Activated naive CD4-positive, alpha-beta T cell treated with anti-CD3 and anti-CD28 coated beads, Interleukin-2, amount 50 U/mL, for 72 hours (primary cell): ENCODE measurements around the gene CYFIP1. TPM values are rescaled to one million over a fixed set of nuclear protein-coding genes. Genes with fewer than 3 reads are reported as not detected.

Experiments
- ATAC-seq, 2 donors: fragments of 150-1000 bp; cut with Tn5 transposase; 2 replicates each; pipeline ENCODE4 v1.10.0; 2021; ENCODE audit warnings: mild to moderate bottlenecking in 2 of 2, moderate library complexity in 2 of 2
- DNase-seq, 2 donors: peaks; one replicate each; pipeline ENCODE4 v3.0.0; 2021 to 2022; ENCODE audit warnings: low spot score in 2 of 2
- H3K27ac Mint-ChIP-seq, 2 donors: one replicate each; pipeline ENCODE4 v1.8.0; 2022; ENCODE audit warnings: mild to moderate bottlenecking in 2 of 2, mixed read lengths in 2 of 2
- H3K36me3 Mint-ChIP-seq, 2 donors: one replicate each; pipeline ENCODE4 v1.8.0; 2022; ENCODE audit warnings: mixed read lengths in 2 of 2
- H3K9me3 Mint-ChIP-seq, 2 donors: one replicate each; pipeline ENCODE4 v1.8.0; 2022; ENCODE audit warnings: mixed read lengths in 2 of 2
- total RNA-seq, 2 donors: library from RNA; stranded (reverse); gene quantifications; one replicate each; pipeline ENCODE4 v1.2.3, GENCODE V29; 2022

The CYFIP1 gene
- total RNA-seq, 2 donors from 2014 or later = 19.2 to 40.6 TPM

DNA sequence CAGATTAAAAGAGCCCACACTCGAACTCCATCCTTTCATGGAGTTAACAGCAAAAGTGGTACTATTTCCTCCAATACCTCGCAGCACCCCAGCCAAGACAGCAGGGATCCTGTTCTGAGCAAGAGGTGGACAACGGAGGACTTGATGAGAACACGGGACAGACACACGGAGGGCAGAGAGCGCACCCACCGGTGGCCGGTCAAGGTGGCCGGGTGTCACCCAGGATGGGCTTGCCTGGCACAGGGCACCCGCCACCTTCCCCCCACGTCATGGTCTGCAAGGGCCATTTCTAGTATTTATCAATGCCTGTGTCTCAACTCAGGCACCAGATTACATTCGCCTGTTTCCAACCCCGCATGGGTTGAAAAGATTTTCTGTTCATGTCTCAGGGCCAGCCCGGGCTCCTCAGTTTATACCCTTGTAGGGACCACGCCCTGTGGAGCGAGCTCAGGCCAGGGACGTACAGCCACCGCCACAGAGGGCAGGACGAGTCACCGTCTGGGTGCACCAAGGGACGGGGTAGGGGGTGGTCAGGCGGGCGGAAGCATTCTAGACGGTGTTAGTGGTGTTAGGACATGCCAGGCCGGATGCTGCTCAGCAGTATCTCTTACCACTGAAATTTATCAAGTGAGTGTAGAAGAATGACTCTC is 64.2 kb downstream of the CYFIP1 start:
- DNase-seq = no peak
- Mint-ChIP-seq H3K9me3 (no peaks in the 10 kb centered on the region), H3K36me3 (peaks cover 0 to 5% of the 10 kb centered on the region in 2 donors), H3K27ac (no peak overlapping the region)
- no peak for ATAC-seq

DNA sequence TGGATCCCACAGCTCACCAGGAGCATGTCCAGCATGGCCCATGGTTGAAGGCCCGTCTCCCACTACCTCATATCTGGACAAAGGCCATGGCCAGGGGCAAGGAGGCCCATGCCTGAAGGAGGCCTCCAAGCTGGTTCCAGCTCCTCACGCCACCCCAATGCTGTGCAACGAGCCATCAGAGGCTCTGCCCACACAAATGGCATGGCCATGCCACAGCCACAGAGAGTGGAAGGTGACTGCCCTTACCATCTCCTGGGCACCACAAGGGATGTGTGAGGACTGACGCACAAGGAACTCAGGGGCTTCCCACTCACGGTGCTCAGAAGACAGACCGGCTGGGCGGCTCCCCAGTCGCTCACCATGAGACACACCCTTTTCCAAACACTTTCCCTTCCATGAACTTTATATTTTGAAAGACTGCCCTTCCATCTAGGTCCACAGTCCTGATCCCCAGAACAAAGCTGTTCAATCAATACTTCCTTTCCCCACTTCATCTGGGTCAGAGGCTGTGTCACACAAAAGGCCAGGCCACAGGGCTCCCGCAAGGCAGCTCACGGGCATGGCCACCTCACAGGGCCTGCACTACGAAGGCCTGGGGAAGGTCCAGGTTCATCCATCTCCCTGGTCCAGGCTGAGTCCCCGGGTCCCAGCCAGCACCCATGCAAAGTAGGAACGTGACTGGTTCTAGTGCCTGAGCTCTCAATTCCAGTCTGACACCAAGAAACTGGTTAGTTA is 66.4 kb downstream of the CYFIP1 start:
- peak overlapping the region in 1 of 2 donors; percentile 29 for H3K27ac Mint-ChIP-seq
- ATAC-seq (no peak), DNase-seq (no peak)
- H3K9me3 Mint-ChIP-seq = no peaks in the 10 kb centered on the region
- H3K36me3 Mint-ChIP-seq = no peaks in the 10 kb centered on the region

DNA sequence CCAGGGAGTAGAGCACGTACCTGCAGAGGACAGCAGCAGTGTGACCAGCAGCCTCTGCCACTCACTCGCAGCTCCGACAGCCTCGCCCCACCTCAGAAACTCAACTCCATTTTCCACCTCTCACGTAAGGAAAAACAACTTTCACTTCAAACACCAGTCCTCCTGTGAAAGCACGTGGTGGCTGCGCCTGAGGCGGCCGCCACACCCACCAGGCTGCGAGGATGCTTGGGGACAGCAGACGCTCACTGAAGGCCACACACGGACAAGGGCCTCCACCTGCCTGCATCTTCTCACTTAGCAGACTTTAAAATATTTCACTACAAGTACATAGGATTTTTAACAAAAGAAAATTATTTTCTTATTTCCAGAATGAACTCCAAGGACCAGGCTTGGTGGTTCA is 67.9 kb downstream of the CYFIP1 start:
- H3K9me3 Mint-ChIP-seq = no peaks in the 10 kb centered on the region
- no peak for DNase-seq
- H3K36me3 Mint-ChIP-seq = no peaks in the 10 kb centered on the region
- ATAC-seq = no peak
- no peak overlapping the region for H3K27ac Mint-ChIP-seq

DNA sequence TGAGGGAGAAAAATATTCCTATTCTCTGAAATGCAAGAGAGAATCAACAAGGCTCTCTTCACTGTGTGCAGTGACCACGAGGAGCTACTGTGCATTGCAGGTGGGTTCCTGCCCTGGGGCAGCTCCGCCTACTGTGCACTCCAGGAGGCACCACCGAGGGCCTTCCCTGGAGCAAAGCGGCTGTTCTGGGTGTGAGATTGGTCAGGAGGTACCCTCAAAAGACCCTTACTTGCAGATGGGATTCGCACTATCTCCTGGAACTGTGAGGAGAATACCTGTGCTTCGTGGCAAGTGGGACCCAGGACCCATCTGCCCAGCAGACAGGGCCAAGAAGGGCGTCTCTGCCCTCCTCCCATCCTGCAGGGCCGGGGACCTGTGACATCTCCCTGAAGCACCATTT is 68.9 kb downstream of the CYFIP1 start:
- Mint-ChIP-seq H3K36me3 (no peaks in the 10 kb centered on the region), H3K9me3 (no peaks in the 10 kb centered on the region), H3K27ac (no peak overlapping the region)
- DNase-seq = no peak
- no peak for ATAC-seq

DNA sequence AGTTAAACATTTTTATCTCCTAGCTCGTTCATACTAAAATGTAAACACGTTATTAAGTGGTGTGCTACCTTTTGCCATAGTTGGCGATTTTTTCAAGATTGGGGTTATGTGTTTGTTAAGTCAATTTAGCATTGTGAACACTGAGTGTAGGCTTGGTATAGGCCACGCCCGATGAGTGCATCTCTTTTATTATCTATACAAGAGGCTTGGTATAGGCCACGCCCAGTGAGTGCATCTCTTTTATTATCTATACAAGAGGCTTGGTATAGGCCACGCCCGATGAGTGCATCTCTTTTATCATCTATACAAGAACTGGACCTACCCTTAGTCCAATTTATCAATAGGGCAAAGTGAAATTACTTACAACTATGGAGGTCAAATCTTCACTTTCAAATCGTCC is 71.3 kb downstream of the CYFIP1 start:
- ATAC-seq (no peak), DNase-seq (no peak)
- Mint-ChIP-seq H3K27ac (no peak overlapping the region), H3K36me3 (no peaks in the 10 kb centered on the region), H3K9me3 (no peaks in the 10 kb centered on the region)

DNA sequence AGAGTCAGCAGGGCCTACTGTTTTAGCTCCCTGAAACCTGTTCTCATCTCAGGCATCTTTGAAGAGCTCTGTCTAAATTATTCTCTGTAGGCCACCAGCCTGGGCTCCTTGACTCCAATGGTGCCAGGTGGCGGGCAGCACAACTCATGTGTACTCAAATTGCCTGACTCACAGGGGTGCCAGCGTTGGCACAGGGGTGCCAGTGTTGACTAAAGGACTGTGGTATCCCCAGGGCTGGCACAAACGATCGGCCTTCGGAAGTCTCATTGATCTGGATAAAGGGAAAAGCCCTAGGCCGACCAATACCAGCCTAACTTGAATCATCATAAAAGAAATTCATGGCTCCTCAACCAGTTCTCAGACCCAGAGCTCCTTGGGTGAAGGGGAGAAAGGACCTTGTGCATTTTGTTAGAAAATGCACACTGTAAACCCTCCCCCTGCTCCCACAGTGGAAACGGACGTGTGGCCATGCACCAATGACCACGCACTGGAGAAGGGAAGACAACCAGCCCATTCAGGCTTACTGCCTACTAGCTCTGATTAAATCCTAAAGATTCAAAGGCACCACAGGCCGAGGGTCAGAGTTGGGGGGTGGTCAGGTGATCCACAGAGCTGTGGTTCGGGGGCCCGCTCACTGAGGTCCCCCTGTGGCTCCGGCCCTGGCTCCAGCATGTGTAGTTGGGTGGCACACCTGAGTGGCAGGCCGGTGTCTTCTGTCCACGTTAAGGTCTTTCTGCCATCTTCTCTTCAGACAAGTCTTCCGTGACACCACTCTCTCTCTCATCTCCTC is 72.8 kb downstream of the CYFIP1 start:
- DNase-seq (no peak), ATAC-seq (no peak)
- H3K27ac Mint-ChIP-seq = peak overlapping the region in 1 of 2 donors; percentile 8
- H3K36me3 Mint-ChIP-seq = no peaks in the 10 kb centered on the region
- no peaks in the 10 kb centered on the region for H3K9me3 Mint-ChIP-seq

DNA sequence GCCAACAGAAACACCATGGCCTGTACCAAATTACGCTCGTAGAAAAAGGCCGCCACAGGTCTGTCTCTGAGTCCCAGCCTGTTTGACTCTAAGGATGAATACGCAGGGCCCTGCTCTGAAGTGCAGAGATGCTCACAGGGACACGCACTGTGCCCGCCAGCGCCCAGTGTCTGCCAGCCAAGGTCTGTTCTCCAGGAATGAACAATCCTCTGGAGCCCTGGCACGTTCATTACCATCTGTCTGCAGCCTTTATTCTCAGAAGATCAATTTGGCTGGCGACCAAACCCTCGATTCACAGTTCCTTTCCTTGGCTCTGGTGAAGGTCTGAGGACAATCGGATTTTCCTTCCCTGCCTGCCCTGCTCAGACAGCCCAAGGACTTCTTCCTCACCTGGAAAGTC is 75.4 kb downstream of the CYFIP1 start:
- ATAC-seq (no peak), DNase-seq (no peak)
- H3K9me3 Mint-ChIP-seq = no peaks in the 10 kb centered on the region
- peaks cover 0 to 6% of the 10 kb centered on the region in 2 donors for H3K36me3 Mint-ChIP-seq
- H3K27ac Mint-ChIP-seq = no peak overlapping the region

DNA sequence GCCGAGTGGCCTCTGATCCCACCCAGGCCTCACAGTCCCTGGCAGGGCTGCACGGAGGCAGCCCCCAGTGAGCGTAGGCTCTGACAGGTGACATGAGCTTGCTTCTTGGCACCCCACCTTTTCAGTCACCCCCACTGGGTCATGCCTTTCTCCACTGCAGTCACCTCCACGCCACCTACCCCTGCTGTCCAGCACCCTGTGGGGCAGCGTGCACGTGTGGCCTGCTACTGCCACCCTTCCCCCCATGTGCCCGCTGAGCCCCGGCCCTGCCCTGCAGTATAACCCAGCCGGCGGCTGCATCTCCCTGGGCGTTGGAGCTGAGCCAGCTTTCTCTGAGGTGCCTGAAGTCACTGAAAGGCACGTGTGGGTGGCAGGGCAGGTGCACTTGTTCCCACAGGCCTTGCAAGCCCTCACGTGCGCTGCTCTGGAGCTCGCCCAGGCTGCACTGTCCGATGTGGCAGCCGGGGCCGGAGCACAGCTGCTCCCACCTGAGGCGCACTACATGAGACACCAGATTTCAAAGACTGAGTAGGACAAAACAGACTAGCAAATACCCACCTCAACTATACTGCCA is 76.1 kb downstream of the CYFIP1 start:
- Mint-ChIP-seq H3K36me3 (peaks cover 0 to 11% of the 10 kb centered on the region in 2 donors), H3K9me3 (no peaks in the 10 kb centered on the region), H3K27ac (no peak overlapping the region)
- ATAC-seq (no peak), DNase-seq (no peak)

DNA sequence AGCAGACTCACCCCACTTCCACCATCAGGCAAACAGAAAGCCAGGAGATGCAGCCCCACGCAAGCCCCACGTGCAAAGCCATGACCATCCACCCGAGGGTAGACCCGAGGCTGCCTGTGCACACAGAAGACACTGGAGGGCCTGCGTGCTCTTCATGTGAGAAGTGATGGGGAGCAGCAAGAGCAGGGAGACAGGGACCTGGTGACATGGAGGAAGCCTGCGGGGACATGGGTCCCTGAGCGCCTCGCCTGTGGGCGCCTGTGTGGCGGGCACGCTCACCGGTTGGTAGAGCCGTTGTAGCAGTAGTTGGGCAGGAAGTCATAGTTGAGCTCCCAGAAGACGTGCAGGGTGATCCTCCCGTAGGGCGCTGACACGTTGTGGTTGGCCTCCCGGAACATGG is 76.7 kb downstream of the CYFIP1 start:
- no peaks in the 10 kb centered on the region for H3K9me3 Mint-ChIP-seq
- ATAC-seq = no peak

DNA sequence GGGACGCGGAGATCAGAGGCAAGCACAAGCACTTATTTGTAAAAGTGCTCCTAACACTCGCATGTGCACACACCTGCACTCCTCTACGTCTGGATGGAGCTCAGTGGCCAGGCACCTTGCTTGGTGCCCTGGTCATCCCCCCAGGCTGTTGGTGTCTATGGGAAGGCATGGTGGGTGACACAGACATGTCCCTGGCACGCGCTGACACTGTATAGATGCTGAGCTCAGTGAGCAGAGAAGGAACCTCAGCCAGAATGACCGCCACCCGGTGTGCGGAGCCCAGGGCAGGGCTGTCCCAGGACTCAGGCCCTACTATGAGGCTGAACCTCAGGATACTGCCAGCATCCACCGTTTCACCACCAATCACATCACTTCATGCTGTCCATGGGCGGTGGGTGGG is 77.2 kb downstream of the CYFIP1 start:
- Mint-ChIP-seq H3K27ac (peak overlapping the region in 1 of 2 donors; percentile 22), H3K36me3 (peaks cover 0 to 11% of the 10 kb centered on the region in 2 donors), H3K9me3 (no peaks in the 10 kb centered on the region)
- ATAC-seq (no peak), DNase-seq (no peak)

More for the DNA sequence above, 76.7 kb downstream of the CYFIP1 start:
- H3K36me3 Mint-ChIP-seq = peaks cover 0 to 11% of the 10 kb centered on the region in 2 donors
- H3K27ac Mint-ChIP-seq = no peak overlapping the region
- no peak for DNase-seq

DNA sequence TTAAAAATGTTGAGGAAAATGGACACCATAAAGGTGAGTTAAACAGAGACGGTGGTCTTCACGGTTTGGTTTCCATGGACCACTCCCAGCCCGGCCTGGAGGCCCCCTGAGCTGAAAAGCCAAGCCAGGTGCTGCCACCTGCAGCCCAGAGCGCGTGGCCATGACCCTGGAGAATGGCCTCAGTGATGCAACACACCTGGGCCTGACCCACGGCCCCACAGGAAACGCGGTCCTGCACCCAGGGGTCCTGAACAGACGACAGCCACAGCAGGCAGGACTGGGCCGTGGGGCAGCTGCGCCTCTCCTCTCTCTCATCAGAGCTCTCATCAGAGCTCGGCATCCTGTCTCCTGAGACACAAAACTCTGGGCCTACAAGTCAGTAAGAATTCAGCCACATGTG is 77.6 kb downstream of the CYFIP1 start:
- DNase-seq (no peak), ATAC-seq (no peak)
- peaks cover 0 to 11% of the 10 kb centered on the region in 2 donors for H3K36me3 Mint-ChIP-seq
- peak overlapping the region in 1 of 2 donors; percentile 22 for H3K27ac Mint-ChIP-seq
- H3K9me3 Mint-ChIP-seq = no peaks in the 10 kb centered on the region

DNA sequence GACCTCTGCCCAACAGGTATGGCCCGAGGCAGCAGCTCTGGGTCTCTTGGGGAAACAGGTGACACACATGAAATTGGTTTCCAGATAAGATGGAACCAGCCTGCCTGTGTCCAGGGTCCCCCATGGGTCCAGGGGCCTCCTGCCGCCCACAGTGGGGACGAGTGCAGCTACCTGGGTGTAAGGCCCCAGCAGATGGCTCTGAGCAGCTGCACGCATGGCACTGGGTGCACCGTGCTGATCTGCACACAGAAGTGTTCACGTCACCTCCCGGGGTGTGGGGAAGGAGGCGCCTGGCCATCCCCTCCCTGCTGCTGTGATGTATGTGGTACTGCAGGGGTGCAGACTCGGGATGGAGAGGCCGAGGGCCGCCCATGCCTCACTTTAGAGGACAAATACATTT is 78.1 kb downstream of the CYFIP1 start:
- DNase-seq (no peak), ATAC-seq (no peak)
- no peak overlapping the region for H3K27ac Mint-ChIP-seq
- H3K9me3 Mint-ChIP-seq = no peaks in the 10 kb centered on the region
- peaks cover 0 to 11% of the 10 kb centered on the region in 2 donors for H3K36me3 Mint-ChIP-seq

DNA sequence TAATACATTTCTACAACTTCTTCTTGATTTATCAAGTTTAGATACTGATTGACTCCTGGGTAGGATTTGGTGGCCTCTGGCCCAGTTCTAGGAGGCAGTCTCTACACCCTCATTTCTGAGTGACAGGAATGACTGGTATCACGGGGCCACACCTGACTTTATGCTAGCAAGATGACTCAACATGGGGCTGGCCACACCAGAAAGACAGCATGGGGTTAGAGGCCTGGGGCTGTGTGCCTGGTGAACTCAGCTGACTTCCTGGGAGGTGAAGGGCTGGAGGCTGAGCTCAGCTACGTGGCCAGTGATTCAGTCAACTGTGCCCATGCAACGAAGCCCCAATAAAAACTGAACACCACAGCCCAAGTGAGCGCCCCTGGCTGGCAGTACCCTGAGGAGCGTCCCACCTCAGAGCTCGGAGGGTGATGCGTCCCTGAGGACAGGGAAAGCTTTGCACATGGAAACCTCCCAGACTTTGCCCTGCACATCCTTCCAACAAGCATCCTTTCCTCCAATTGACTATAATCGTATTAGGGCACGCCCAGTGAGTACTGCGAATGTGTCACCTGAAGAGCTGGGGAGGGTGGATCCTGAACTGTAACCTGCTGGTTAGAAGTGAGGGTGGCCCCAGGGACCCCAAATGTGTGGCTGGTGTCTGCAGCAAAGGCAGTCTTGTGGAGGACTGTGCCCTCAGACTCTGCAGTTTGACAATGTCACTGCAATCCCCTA is 84.5 kb downstream of the CYFIP1 start:
- H3K36me3 Mint-ChIP-seq = peaks cover 0 to 11% of the 10 kb centered on the region in 2 donors
- peak; percentile 96 to 99 for ATAC-seq
- H3K9me3 Mint-ChIP-seq = no peaks in the 10 kb centered on the region
- H3K27ac Mint-ChIP-seq = peak overlapping the region in 1 of 2 donors; percentile 79
- DNase-seq = peak in 1 of 2 donors; percentile 51

DNA sequence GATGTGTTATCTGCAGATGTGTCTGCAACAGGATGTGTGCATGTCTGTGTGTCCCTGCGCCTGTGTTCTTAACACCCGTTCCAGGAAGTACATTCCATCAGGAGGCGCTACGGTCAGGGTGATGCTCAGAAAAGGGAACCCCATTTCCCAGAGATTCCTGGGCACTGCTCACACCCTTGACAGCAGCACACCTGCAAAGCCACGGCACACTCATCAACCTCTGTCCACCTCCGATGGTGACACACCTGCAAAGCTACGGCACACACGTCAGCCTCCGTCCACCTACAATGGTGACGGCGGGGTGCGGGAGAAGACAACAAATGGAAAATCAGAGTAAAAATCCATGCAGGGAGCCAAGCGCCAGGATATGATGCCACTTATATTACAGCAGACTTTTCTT is 86.3 kb downstream of the CYFIP1 start:
- H3K27ac Mint-ChIP-seq = no peak overlapping the region
- H3K36me3 Mint-ChIP-seq = no peaks in the 10 kb centered on the region
- no peak for DNase-seq
- H3K9me3 Mint-ChIP-seq = no peaks in the 10 kb centered on the region
- ATAC-seq = no peak

DNA sequence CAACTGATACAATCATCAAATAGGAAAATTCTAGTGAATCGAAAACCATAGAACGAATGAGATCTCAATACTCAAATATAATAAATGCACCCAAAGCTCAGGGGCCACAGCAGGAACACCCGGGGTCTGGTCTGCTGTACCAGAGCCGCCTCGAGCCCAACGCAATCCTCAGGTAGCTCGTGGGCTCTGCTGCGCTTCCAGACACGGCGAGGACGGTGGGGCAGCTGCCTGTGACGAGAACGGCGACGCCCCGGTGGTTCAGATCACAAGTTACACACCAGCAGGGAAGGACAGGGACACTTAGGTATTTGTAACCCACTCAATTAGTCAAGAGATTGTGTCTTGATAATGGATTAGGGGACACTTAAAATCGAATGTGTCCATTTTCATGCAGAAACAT is 87.1 kb downstream of the CYFIP1 start:
- no peak for ATAC-seq
- no peak for DNase-seq
- H3K36me3 Mint-ChIP-seq = no peaks in the 10 kb centered on the region

DNA sequence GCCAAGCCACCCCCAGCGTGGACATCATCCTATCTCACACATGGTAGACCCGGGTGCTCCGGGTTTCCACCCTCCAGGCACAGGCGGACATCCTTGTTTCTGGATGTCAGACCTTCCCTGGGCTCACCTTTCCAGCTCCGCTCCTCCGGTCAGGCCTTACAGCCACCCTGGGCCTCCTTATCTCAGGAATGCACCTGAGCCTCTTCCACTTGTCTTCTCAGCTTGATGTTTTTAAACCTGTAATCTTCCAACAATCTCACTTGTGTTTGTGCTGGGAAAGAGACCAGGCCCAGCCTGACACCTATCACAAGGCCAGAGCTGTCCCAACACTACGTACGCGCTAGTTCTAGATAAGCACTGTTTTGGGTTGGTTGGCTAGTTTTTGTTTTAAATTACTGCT is 87.8 kb downstream of the CYFIP1 start:
- DNase-seq (no peak), ATAC-seq (no peak)
- peak overlapping the region in 1 of 2 donors; percentile 1 for H3K27ac Mint-ChIP-seq

More for the DNA sequence above, 87.1 kb downstream of the CYFIP1 start:
- Mint-ChIP-seq H3K9me3 (no peaks in the 10 kb centered on the region), H3K27ac (peak overlapping the region in 1 of 2 donors; percentile 1)

More for the DNA sequence above, 87.8 kb downstream of the CYFIP1 start:
- no peaks in the 10 kb centered on the region for H3K36me3 Mint-ChIP-seq
- no peaks in the 10 kb centered on the region for H3K9me3 Mint-ChIP-seq
